PC-9 (cell line): Measurements from ENCODE around the gene GXYLT2. TPM values are rescaled to one million over a fixed set of nuclear protein-coding genes. Genes with fewer than 3 reads are reported as not detected.
A peak's percentile ranks its signal among the peaks of the same experiment; 100 is the strongest.

Experiments
- BruUV-seq: library from RNA; stranded (reverse); fragments of 400-500 nt; replicated peaks from 2 replicates; lab custom pipeline; 2021; lab: Mats Ljungman, UMichigan
- CTCF ChIA-PET: fragments of 300-600 bp; sonication (Branson Sonifier 250); formaldehyde crosslinking; loops from one replicate; lab custom pipeline; 2022; ENCODE audit warnings: antibody characterized with exemption; lab: Charles Lee
- POLR2A ChIA-PET: fragments of 300-600 bp; sonication (Branson Sonifier 250); formaldehyde crosslinking; loops from one replicate; lab custom pipeline; 2022; ENCODE audit warnings: antibody characterized with exemption; ENCODE audit not compliant: unreplicated experiment; lab: Charles Lee
- DNase-seq, 2 experiments: peaks; one replicate each; pipeline versions ENCODE4 v3.0.0 to v3.0.0-alpha.2; 2015 to 2022; ENCODE audit warnings: mixed read lengths in 1 of 2
- H2AFZ ChIP-seq: fragments of 200-600 bp; sonication (generic); 2 replicates; pipeline ENCODE4 v1.8.1; 2017; ENCODE audit warnings: antibody characterized with exemption
- H3F3A ChIP-seq: fragments of 200-600 bp; sonication (generic); 2 replicates; pipeline ENCODE4 v1.8.1; 2017; ENCODE audit warnings: antibody characterized with exemption, mild to moderate bottlenecking, low read depth; ENCODE audit not compliant: insufficient read depth
- H3K27ac ChIP-seq: fragments of 200-600 bp; sonication (generic); 2 replicates; pipeline ENCODE4 v1.6.1; 2016; ENCODE audit warnings: mixed run types
- H3K27me3 ChIP-seq: fragments of 200-600 bp; sonication (generic); 2 replicates; pipeline ENCODE4 v1.6.1; 2016; ENCODE audit warnings: low read depth, mixed run types; ENCODE audit not compliant: insufficient read depth
- H3K36me3 ChIP-seq: fragments of 200-600 bp; sonication (generic); 2 replicates; pipeline ENCODE4 v1.6.1; 2016; ENCODE audit warnings: low read depth, mixed run types
- H3K4me1 ChIP-seq: fragments of 200-600 bp; sonication (generic); replicated peaks from 2 replicates; pipeline ENCODE4 v1.6.1; 2016; ENCODE audit warnings: mixed run types; ENCODE audit not compliant: insufficient read depth
- H3K4me2 ChIP-seq: fragments of 200-600 bp; sonication (generic); 2 replicates; pipeline ENCODE4 v1.6.1; 2017; ENCODE audit warnings: mixed run types
- H3K4me3 ChIP-seq: fragments of 200-600 bp; sonication (generic); 2 replicates; pipeline ENCODE4 v1.6.1; 2016; ENCODE audit warnings: mixed run types
- H3K79me2 ChIP-seq: fragments of 200-600 bp; sonication (generic); 2 replicates; pipeline ENCODE4 v1.6.1; 2017; ENCODE audit warnings: low read depth, mixed run types
- H3K9me2 ChIP-seq: fragments of 200-600 bp; sonication (generic); 2 replicates; pipeline ENCODE4 v1.8.1; 2017; ENCODE audit warnings: mild to moderate bottlenecking; ENCODE audit not compliant: insufficient read depth
- H3K9me3 ChIP-seq: fragments of 200-600 bp; sonication (generic); 2 replicates; pipeline ENCODE4 v1.8.1; 2016; ENCODE audit warnings: low read depth; ENCODE audit not compliant: insufficient read depth
- H4K20me1 ChIP-seq: fragments of 200-600 bp; sonication (generic); 2 replicates; pipeline ENCODE4 v1.8.1; 2017; ENCODE audit not compliant: insufficient read depth
- CTCF ChIP-seq: fragments of 200-600 bp; sonication (generic); conservative IDR thresholded peaks from 2 replicates; pipeline ENCODE4 v1.6.1; 2017; ENCODE audit warnings: mixed run types, antibody characterized with exemption, mild to moderate bottlenecking, moderate library complexity
- EZH2 ChIP-seq: fragments of 200-600 bp; sonication (generic); IDR thresholded peaks from 2 replicates; pipeline ENCODE4 v1.8.0; 2017; ENCODE audit warnings: antibody characterized with exemption, low read depth
- intact Hi-C: fragments of 100-400 bp; cut with micrococcal nuclease; formaldehyde crosslinking; loops from one replicate; pipeline ENCODE4 v1.10.0; 2022; ENCODE audit not compliant: unreplicated experiment
- total RNA-seq: library from RNA; stranded (reverse); gene quantifications from 2 replicates; pipeline ENCODE4 v1.2.3, GENCODE V29; 2021

The GXYLT2 gene
- total RNA-seq, 1 experiment from 2014 or later, result 2.9 TPM

- Histone ChIP-seq H3K9me3 (no peaks in the 10 kb centered on the region), H3K4me1 (peaks cover 20% of the 10 kb centered on the region; the same call in 1 of the 2 replicates), H3K4me2 (peak within 1 kb of the TSS; percentile 97), H3K27me3 (no peaks in the 10 kb centered on the region), H3K4me3 (peak within 1 kb of the TSS; percentile 81), H2AFZ (peak within 1 kb of the TSS; percentile 95), H3K27ac (no peak within 1 kb of the TSS), H3K9me2 (no peaks in the 10 kb centered on the region), H4K20me1 (peaks cover 6% of the 10 kb centered on the region; the same call in 1 of the 2 replicates), H3F3A (no peaks in the 10 kb centered on the region), H3K36me3 (no peaks in the 10 kb centered on the region), H3K79me2 (peaks cover 28% of the 10 kb centered on the region)
- peak; percentile 80 to 93 for DNase-seq
- ChIA-PET CTCF (interaction anchor here (0.6 kb wide), 1 partner anchor 459 kb away, joined by 3 read pairs; no protein-coding TSS in a partner anchor), POLR2A (interaction anchor here (0.6 to 0.7 kb wide), 2 partner anchors 538 to 918 kb away, joined by 3 to 5 read pairs; no protein-coding TSS in a partner anchor)
- intact Hi-C loops, result loop anchor here (2.0 to 5.0 kb wide), 2 partner anchors 39 to 239 kb away; partner anchors contain the start of gene GXYLT2
- TSS peak; percentile 50 for BruUV-seq
- TF ChIP-seq EZH2, result no peak
- TF ChIP-seq CTCF, result no peak
Observed at GRCh38 chr3:72847751-72848702, 39.8 kb upstream of the GXYLT2 start, which contains the start of gene SHQ1. Gene SHQ1 (minus strand): TSS chr3:72848445. CDS start chr3:72848340, 105 bp downstream.

- ChIA-PET CTCF (interaction anchor here (0.6 kb wide), 1 partner anchor 459 kb away, joined by 3 read pairs; no protein-coding TSS in a partner anchor), POLR2A (interaction anchor here (0.7 kb wide), 1 partner anchor 918 kb away, joined by 5 read pairs; no protein-coding TSS in a partner anchor)
Observed at GRCh38 chr3:72848703-72849081, 39.2 kb upstream of the GXYLT2 start.

More at GRCh38 chr3:72848703-72849081, 39.2 kb upstream of the GXYLT2 start:
- Histone ChIP-seq H3F3A (no peaks in the 10 kb centered on the region), H3K79me2 (peaks cover 28% of the 10 kb centered on the region), H2AFZ (peak overlapping the region; percentile 95), H3K9me3 (no peaks in the 10 kb centered on the region), H3K4me1 (peaks cover 20% of the 10 kb centered on the region; the same call in 1 of the 2 replicates), H4K20me1 (peaks cover 6% of the 10 kb centered on the region; the same call in 1 of the 2 replicates), H3K36me3 (no peaks in the 10 kb centered on the region), H3K27ac (no peak overlapping the region), H3K4me2 (peak overlapping the region; percentile 97), H3K27me3 (no peaks in the 10 kb centered on the region), H3K4me3 (peak overlapping the region; percentile 81), H3K9me2 (no peaks in the 10 kb centered on the region)
- TF ChIP-seq CTCF (no peak), EZH2 (no peak)
- BruUV-seq, result no TSS peak
- no peak for DNase-seq
- intact Hi-C loops, result loop anchor here (2.0 to 5.0 kb wide), 2 partner anchors 39 to 238 kb away; partner anchors contain the start of gene GXYLT2
